ENCODE results near the gene NOX4.
"Not testable (repeated sequence)": the region's sequence is repeated elsewhere in the genome, so short reads cannot be mapped to it uniquely, and the experiment has no call there.

DNA sequence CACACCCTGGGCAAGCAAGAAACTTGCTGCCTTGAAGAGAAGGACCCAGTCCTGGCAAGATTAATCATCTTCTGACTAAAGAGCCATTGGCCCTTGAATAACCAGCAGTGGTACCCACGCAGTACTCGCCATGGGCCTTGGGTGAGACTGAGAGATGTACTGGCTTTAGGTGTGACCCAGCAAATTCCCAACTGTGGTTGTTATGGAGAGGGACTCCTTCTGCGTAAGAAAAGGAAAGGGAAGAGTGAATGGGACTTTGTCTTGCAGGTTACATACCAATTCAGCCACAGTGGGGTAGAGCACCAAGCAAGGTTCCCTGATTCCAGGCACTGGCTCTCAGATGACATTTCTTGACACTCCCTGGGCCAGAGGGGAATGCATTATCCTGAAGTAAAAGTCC lies 80.1 kb downstream of the NOX4 start:
- not testable (repeated sequence) for TF ChIP-seq POLR2A (IDR thresholded peaks at IDR 0.05)
- TF ChIP-seq, protein P1, sequence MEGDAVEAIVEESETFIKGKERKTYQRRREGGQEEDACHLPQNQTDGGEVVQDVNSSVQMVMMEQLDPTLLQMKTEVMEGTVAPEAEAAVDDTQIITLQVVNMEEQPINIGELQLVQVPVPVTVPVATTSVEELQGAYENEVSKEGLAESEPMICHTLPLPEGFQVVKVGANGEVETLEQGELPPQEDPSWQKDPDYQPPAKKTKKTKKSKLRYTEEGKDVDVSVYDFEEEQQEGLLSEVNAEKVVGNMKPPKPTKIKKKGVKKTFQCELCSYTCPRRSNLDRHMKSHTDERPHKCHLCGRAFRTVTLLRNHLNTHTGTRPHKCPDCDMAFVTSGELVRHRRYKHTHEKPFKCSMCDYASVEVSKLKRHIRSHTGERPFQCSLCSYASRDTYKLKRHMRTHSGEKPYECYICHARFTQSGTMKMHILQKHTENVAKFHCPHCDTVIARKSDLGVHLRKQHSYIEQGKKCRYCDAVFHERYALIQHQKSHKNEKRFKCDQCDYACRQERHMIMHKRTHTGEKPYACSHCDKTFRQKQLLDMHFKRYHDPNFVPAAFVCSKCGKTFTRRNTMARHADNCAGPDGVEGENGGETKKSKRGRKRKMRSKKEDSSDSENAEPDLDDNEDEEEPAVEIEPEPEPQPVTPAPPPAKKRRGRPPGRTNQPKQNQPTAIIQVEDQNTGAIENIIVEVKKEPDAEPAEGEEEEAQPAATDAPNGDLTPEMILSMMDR (IDR thresholded peaks at IDR 0.05), result not testable (repeated sequence)
